GM18867 (cell line): ENCODE data around the gene KCNIP1.

Experiments used
- ATAC-seq: cut with Tn5 transposase; IDR thresholded peaks from one replicate; pipeline ENCODE4 v1.9.1; 2021; ENCODE audit warnings: mild to moderate bottlenecking, moderate library complexity; ENCODE audit not compliant: unreplicated experiment

The KCNIP1 gene

GRCh38 chr5:170482511-170482910, 21.3 kb upstream of the KCNIP1 start:
- ATAC-seq: no peak

GRCh38 chr5:170483701-170484458, 19.9 kb upstream of the KCNIP1 start:
- ATAC-seq: no peak

GRCh38 chr5:170484459-170484831, 19.4 kb upstream of the KCNIP1 start:
- ATAC-seq: no peak

GRCh38 chr5:170484847-170485615, 18.8 kb upstream of the KCNIP1 start:
- ATAC-seq: no peak

DNA sequence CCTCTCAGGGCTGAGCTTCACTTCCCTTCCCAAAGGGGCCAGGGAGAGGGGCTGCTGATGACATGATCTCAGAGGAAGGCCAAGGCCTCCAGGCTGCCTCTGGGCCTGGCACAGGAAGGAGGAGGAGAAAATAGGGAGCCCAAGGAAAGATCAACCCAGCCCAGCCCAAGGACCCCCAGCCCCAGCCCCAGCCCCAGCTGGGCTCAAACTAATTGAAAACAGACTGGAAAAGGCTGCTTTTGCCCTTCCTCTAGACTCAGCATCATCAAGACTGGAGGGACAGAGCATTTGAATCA, 18.3 kb upstream of the KCNIP1 start:
- no peak for ATAC-seq

- no peak for ATAC-seq
Measured at GRCh38 chr5:170486371-170486770, 17.4 kb upstream of the KCNIP1 start.

GRCh38 chr5:170488570-170488969, 15.2 kb upstream of the KCNIP1 start:
- ATAC-seq: no peak

DNA sequence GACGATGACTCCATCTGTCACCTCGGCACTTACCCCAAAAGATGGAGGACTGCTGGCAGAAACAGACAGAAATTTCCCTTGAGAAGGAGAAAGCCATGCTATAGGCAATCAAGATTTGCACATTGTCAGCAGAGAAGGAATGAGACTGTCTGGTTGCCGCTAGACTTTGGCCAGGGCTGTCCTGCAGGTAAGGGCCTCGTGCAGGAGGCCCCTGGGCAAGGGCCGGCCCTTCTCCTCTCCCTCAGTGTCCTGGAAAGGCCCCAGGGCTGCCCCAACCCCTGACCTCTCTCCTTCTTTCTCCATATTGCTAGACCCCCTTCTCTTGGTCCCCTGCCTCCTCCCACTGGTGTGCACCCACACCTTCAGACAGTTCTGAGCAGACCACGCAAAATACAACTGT, 14.6 kb upstream of the KCNIP1 start:
- ATAC-seq: no peak

DNA sequence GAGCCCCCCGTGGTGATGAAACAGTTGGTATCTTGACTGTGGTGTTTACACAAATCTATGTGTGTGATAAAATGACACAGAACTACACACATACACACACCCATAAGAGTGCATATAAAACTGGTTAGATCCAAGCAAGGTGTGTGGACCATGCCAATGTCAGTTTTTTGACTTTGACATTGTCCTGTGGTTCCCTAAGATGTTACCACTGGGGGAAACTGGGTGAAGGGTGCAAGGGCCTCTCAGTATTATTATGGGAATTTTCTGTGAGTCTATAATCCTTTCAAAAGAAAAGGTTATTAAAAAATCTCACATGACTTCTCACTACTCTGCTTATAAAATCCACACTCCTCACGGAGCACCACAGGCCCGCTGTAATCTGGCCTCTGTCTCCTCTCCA, 13.4 kb upstream of the KCNIP1 start:
- no peak for ATAC-seq

- ATAC-seq: no peak
Measured at GRCh38 chr5:170491479-170491878, 12.3 kb upstream of the KCNIP1 start.

DNA sequence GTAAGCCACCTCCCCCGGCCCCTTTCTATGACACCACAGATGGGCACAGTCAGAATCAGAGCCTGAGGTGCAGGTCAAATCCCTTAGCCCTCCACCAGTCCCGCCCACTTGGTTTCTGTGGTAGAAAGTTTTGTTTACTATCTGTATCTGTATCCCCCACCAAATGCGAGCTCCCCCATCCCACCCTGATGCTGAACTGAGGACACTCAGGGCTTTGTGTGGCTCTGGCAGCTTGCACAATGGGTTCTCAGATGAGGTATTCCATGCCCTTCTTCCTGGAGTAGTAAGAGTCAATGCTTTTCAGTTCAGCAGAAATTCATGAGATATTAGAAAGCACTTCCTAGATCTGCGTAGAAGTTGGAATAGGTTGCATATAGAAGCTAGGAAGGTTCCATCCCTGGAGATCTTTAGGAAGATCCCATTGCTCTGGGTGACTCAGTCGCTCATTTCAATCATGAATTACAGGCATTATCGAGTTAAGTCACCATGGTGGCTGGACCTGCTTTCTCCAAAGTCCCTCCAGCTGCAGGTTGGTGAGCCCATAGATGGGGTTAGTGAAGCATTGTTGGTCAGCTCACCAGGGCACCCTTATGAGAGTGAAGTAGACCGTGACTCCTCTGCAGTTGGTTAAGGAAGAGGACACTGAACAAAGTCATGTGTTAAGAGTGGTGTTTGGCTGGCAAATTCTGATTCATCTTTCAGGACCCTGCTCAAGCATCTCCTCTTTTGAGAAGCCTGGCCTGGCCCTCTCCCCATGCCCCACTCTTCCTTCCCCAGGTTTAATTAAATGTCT, 10.6 kb upstream of the KCNIP1 start:
- ATAC-seq: no peak

DNA sequence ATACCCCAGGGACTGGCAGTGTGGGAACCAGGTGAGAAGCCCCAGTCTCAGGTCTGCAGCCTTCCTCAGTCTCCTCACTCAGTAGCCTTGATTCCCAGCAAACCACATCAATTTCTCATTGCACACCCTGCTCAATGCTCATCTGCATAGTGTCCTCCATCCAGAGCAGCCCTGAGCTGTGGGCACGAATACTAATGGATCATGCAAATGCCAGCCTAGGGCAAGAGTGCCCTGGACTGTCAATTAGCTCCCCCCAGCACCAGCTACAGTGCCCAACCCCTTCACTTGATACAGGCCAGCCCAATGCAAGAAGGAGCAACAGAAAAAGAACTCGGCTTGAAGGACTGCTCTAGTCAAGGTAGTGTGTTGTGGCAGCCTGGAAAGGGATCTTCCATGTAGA, 9.8 kb upstream of the KCNIP1 start:
- ATAC-seq: no peak

GRCh38 chr5:170495825-170496661, 7.8 kb upstream of the KCNIP1 start:
- no peak for ATAC-seq

GRCh38 chr5:170496662-170497028, 7.2 kb upstream of the KCNIP1 start:
- ATAC-seq: no peak

DNA sequence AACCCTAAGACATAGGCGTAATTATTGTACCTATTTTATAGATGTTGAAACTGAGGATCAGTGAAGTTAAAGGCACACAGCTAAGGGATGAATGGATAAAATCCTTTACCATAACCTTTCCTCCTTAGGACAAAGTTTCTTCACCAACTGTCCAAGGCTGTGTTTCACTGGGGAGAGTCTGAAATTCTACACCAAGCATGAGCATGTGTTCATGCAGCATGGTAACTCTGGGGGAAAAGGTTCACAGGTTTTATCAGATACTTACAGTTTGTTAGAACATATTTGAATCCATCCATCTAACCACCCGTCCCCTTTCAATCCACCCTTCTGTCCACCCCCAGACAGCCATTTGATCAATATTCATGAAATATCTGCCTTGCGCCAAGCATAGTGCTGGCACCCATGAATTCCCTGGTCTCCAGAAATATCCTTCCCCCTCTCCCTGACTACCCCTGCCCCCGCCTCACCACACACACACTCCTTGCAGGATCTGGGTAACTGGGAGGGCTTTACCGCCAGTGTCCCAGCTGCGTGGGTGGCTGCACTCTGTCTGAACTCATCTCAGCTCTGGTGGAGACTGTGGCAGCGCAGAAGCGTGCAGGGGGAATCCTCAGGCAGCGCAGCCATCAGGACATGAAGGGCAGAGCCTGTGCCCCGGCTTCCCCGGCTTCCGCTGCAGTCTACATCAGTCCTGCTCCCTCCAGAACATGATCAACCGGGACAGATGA, 6.3 kb upstream of the KCNIP1 start:
- no peak for ATAC-seq

DNA sequence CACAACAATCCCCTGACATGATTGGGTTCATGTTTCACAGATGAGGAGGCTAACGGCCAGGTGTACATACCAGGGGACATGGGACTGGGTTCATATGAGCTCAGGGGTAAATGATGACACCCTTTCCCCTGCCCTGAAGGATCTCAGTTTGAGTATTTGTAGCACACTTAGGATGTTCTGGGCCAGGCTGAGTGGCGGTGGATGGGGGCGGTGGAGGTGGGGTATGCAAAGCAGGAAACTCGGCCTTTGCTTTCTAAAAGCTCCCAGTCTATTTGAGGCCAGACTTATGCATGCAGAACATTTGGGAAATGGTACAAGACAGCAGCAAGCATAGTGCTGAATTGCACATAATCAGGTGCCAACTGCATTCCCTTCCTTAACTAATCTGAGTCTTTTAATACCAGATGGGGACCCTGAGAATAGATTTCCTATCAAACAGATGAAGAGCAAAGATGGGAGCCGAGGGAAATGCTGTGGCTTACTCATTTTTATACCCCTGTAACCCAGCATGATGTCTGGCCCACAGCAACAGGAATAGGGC, 4.9 kb upstream of the KCNIP1 start:
- no peak for ATAC-seq

- ATAC-seq: no peak
Measured at GRCh38 chr5:170499621-170500020, 4.2 kb upstream of the KCNIP1 start.

- ATAC-seq: no peak
Measured at GRCh38 chr5:170501361-170501760, 2.5 kb upstream of the KCNIP1 start.

GRCh38 chr5:170501931-170502330, 1.9 kb upstream of the KCNIP1 start:
- ATAC-seq: no peak

DNA sequence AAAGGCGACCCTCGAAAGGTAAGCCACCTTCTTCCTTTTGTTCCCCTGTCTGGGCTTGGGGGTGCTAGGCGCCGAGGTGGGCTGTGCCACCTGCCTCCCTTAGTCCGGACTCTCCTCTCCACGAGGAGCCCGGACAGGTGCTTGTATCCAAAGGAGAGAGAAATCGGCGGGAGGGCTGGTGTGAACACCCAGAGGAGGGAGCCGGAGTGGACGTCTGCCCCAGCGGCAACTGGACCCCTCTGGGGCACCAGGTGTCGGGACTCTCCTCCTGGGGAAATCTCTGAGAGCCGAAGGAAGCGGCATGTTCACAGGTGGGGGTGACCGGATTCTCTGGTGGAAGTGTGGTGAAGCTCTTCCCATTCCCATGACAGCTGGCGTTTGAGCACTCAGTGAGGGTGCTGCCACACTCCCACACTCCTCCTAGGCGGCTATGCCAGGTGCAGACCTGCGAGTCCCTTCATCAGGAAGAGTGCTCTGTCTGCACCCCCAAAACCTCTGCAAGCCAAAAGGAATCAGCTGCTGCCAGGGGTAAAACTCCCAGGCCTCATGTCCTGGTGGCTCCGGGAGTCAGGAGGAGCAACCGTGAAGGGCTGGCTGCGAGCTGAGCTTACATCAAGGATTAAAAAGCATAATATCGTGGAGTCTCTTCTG, 921 bp downstream of the KCNIP1 start:
- ATAC-seq: no peak
